ENCODE measurements around the gene ME3.

- TF ChIP-seq CTCF (IDR thresholded peaks at IDR 0.05) = no peak
- no peak for TF ChIP-seq POLR2A (IDR thresholded peaks at IDR 0.05)
These were observed 75.4 kb downstream of the ME3 start for GRCh38 chr11:86596861-86597586.

All from Peyer's patch (tissue), 4 donors.